Uterus (tissue), 4 donors: ENCODE measurements around the gene NRM. TPM values are rescaled to one million over a fixed set of nuclear protein-coding genes. Genes with fewer than 3 reads are reported as not detected.

Source experiments
- DNase-seq, 2 donors: peaks; one replicate each; pipeline ENCODE4 v3.0.0-alpha.2; 2019 to 2020
- H3K27ac ChIP-seq, 2 donors: fragments of 200-600 bp; sonication (generic); 1 replicate in 1 of 2; 2 replicates in 1 of 2; pipeline ENCODE4 v1.5.1; 2016 to 2018
- H3K27me3 ChIP-seq, 2 donors: fragments of 200-600 bp; sonication (generic); one replicate each; pipeline ENCODE4 v1.5.1; 2018 to 2019; ENCODE audit warnings: control low read depth in 1 of 2
- H3K36me3 ChIP-seq, 2 donors: fragments of 200-600 bp; sonication (generic); one replicate each; pipeline ENCODE4 v1.5.1; 2019; ENCODE audit warnings: control low read depth in 1 of 2
- H3K4me1 ChIP-seq, 2 donors: fragments of 200-600 bp; sonication (generic); one replicate each; pipeline ENCODE4 v1.5.1; 2018 to 2019; ENCODE audit warnings: control low read depth in 1 of 2
- H3K4me3 ChIP-seq, 2 donors: fragments of 200-600 bp; sonication (generic); 1 replicate in 1 of 2; 2 replicates in 1 of 2; pipeline ENCODE4 v1.5.1; 2018 to 2019; ENCODE audit warnings: mild to moderate bottlenecking in 1 of 2
- H3K9me3 ChIP-seq, 2 donors: fragments of 200-600 bp; sonication (generic); one replicate each; pipeline ENCODE4 v1.5.1; 2019; ENCODE audit warnings: control low read depth in 1 of 2
- CTCF ChIP-seq, 4 experiments: fragments of 200-600 bp in 2 of 4; fragments of 450-650 bp in 2 of 4; sonication (generic) in 2 of 4; IDR thresholded peaks; one replicate each; pipeline ENCODE4 v1.5.1; 2016 to 2019; ENCODE audit warnings: antibody characterized with exemption in 4 of 4, mild to moderate bottlenecking in 2 of 4, moderate library complexity in 1 of 4
- POLR2A ChIP-seq, 2 donors: fragments of 450-650 bp; IDR thresholded peaks; one replicate each; pipeline ENCODE4 v1.6.1; 2016; ENCODE audit warnings: antibody characterized with exemption in 2 of 2, mild to moderate bottlenecking in 1 of 2, moderate library complexity in 1 of 2
- intact Hi-C: fragments of 100-400 bp; cut with DNase I; formaldehyde crosslinking; loops from one replicate; pipeline ENCODE4 v1.15.1; 2023; ENCODE audit warnings: low total_unique reads
- total RNA-seq, 4 donors: library from RNA; depleted of rRNA in 3 of 4; stranded (reverse); fragments of >200 nt in 3 of 4; gene quantifications; one replicate each; pipeline versions ENCODE4 v1.1.0 to v1.2.4, GENCODE V29; 2014 to 2023
- donor health status: DM: yes; HTN: yes; CAD: no.

Gene NRM
- 10 to 100 TPM in 1 of 4 donors, 1 to 10 TPM in 2, under 1 TPM in 1; 0.59 to 29.3 (median 5.4) TPM for total RNA-seq

- H3K36me3 ChIP-seq: no peaks in the 10 kb centered on the region
- H3K4me3 ChIP-seq: peak within 1 kb of the TSS; percentile 60 to 78
- intact Hi-C loops: no loop called here
- H3K9me3 ChIP-seq: no peaks in the 10 kb centered on the region
- H3K4me1 ChIP-seq: peaks cover 8 to 10% of the 10 kb centered on the region in 2 donors
- H3K27ac ChIP-seq: peak within 1 kb of the TSS; percentile 98 to 99
- peak; percentile 89 to 92 for DNase-seq
- H3K27me3 ChIP-seq: no peaks in the 10 kb centered on the region
- no peak for TF ChIP-seq CTCF (IDR thresholded peaks at IDR 0.05)
- TF ChIP-seq POLR2A (IDR thresholded peaks at IDR 0.05): peak in 1 of 2 donors; percentile 37
Observed at GRCh38 chr6:30690403-30691207, at the start of gene NRM. NRM (minus strand) TSS chr6:30690984; CDS start chr6:30690974, 10 bp downstream.

GRCh38 chr6:30740540-30740870, 49.7 kb upstream of the NRM start:
- H3K9me3 ChIP-seq: no peaks in the 10 kb centered on the region
- peak overlapping the region; percentile 96 to 99 for H3K27ac ChIP-seq
- peaks cover 8 to 12% of the 10 kb centered on the region in 2 donors for H3K4me1 ChIP-seq
- DNase-seq: no peak
- H3K27me3 ChIP-seq: no peaks in the 10 kb centered on the region
- TF ChIP-seq POLR2A (IDR thresholded peaks at IDR 0.05) (no peak), CTCF (IDR thresholded peaks at IDR 0.05) (no peak)
- no peaks in the 10 kb centered on the region for H3K36me3 ChIP-seq
- intact Hi-C loops: loop anchor here (5.0 kb wide), 1 partner anchor 137 kb away; no protein-coding TSS in a partner anchor
- no peak overlapping the region for H3K4me3 ChIP-seq

GRCh38 chr6:30738532-30738931, 47.7 kb upstream of the NRM start:
- Histone ChIP-seq H3K4me3 (no peak overlapping the region), H3K9me3 (no peaks in the 10 kb centered on the region), H3K27me3 (no peaks in the 10 kb centered on the region), H3K4me1 (peaks cover 8 to 12% of the 10 kb centered on the region in 2 donors), H3K36me3 (no peaks in the 10 kb centered on the region), H3K27ac (no peak overlapping the region)
- no peak for DNase-seq
- intact Hi-C loops: no loop called here
- TF ChIP-seq POLR2A (IDR thresholded peaks at IDR 0.05) (no peak), CTCF (IDR thresholded peaks at IDR 0.05) (no peak)

GRCh38 chr6:30735668-30736314, 45.0 kb upstream of the NRM start:
- Histone ChIP-seq H3K27ac (no peak overlapping the region), H3K9me3 (no peaks in the 10 kb centered on the region), H3K27me3 (no peaks in the 10 kb centered on the region), H3K4me3 (no peak overlapping the region), H3K36me3 (no peaks in the 10 kb centered on the region), H3K4me1 (no peaks in the 10 kb centered on the region)
- DNase-seq: no peak
- TF ChIP-seq CTCF (IDR thresholded peaks at IDR 0.05): no peak
- TF ChIP-seq POLR2A (IDR thresholded peaks at IDR 0.05): no peak
- intact Hi-C loops: no loop called here
